NCI-H2107 (cell line): ENCODE results near the gene FEN1.

ENCODE experiments used
- DNase-seq: peaks from one replicate; lab custom pipeline; 2025; lab: John Stamatoyannopoulos, UW

FEN1 gene

DNA sequence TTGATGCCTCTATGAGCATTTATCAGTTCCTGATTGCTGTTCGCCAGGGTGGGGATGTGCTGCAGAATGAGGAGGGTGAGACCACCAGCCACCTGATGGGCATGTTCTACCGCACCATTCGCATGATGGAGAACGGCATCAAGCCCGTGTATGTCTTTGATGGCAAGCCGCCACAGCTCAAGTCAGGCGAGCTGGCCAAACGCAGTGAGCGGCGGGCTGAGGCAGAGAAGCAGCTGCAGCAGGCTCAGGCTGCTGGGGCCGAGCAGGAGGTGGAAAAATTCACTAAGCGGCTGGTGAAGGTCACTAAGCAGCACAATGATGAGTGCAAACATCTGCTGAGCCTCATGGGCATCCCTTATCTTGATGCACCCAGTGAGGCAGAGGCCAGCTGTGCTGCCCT is 2.7 kb downstream of the FEN1 start:
- DNase-seq = no peak

DNA sequence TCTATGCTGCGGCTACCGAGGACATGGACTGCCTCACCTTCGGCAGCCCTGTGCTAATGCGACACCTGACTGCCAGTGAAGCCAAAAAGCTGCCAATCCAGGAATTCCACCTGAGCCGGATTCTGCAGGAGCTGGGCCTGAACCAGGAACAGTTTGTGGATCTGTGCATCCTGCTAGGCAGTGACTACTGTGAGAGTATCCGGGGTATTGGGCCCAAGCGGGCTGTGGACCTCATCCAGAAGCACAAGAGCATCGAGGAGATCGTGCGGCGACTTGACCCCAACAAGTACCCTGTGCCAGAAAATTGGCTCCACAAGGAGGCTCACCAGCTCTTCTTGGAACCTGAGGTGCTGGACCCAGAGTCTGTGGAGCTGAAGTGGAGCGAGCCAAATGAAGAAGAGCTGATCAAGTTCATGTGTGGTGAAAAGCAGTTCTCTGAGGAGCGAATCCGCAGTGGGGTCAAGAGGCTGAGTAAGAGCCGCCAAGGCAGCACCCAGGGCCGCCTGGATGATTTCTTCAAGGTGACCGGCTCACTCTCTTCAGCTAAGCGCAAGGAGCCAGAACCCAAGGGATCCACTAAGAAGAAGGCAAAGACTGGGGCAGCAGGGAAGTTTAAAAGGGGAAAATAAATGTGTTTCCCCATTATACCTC is 3.3 kb downstream of the FEN1 start:
- no peak for DNase-seq

DNA sequence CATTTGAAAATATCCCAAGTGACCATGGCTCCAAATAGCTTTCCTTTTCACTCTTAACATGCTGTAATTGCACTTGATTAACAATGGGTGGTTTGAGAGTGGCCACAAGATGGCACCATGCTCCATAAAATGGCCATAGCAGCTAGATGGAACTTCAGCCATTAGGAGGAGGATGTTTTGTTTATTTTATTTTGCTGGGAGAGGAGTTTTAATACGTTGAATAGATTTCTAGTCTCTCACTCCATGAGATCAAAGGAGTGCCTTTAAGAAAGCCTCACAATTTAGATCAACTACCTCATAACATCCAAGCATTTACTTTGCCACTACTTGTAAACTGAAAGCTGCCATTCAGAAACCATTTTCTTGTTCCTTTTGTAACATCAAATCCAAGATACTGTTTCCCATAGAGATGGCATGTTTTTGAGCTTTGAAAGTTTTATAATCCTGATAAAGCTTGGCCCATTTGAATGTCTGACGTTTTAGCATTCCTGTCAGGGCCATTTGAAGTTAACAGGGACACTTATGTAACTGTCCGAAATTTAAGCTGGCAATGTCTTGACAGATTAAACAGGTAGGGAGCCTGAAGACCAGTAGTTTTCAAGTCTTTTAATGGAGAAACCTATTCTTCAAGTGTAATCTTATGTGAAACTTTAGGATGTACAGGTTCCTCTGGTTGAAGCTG is 4.7 kb downstream of the FEN1 start:
- DNase-seq = peak; percentile 38

DNA sequence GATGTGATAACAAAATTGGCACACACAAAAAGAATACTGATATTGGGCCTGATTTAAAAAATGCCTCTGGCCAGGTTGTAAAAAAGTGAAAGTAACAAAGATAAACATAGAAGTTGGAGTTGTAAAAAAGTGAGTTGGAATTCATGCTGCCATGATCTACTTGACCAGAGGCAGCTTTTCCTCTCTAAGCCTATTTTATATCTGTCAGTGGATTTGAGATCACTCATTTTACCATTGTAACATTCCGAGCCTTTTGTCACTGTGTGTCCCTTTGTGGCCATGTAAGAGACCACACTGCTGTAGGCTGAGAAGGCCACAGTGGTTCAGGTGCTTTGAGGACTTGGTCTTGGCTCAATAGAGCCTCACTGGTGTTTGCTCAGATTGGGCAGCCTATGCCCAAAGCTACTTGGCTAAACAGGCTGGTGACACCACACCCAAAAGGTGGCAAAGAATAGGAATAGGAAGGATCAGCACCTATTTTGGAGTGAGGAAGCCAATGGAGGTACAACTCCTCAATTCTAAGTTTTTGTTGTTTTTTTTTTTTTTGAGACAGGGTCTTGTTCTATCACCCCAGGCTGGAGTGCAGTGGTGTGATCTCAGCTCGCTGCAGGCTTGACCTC is 7.1 kb downstream of the FEN1 start:
- no peak for DNase-seq

DNA sequence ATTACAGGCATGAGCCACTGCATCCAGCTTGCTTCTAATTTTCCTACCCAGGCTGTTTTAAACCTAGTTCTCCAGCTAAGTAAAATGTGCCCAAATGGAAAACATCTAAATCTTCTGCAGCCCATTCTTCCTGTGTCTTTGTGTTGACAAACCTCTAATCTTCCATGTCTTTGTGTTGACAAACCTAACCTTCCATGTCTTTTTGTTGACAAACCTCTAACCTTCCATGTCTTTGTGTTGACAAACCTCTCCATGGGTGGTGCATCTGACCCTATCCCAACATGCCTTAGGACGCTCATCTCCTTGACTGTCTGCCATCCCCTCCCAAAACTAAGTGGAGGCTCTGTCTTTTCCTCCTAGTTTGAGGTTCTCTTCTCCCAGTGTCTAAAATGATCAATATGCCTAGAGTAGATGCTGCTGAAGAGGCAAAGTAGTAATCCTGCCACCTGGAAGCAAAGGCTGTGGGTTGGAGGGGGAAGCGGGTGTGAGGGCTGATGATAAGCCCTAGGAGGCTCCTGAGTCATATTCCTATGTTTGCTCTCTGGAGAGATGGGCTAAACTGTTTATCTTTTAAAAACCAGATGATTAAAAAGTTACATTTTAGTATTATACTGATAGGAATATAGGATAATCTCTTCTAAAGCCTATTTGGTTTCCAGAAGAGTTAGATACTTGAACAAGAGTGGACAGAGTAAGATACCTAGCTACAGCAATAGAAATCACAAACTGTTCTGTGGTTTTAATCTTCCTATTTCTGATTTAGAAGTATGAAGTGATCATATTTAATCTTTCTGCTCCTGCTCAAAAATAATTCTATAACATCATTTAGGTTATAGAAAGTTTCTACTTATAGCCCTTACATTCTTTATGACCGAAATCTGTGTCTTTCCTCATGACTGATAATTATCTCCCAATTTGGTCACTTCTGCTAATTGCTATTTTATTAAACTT is 7.9 kb downstream of the FEN1 start:
- DNase-seq = no peak

DNA sequence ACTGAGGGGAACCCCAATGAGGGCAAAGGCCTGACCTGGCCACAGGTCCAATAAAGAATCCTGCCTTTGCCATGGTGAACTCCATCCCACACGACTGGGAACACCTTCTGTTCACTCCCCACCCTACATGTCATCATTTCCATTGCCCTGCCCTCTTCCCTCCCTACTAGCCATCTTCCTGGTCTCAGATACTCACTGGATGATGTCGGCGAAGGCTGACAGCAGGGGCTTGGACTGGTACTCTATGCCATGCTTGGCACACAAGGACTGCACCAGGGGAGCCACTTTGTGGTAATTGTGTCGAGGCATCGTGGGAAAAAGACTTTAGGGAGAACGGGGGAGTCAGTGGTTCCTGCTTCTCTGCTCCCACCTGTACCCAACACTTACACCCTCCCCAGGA is 9.9 kb downstream of the FEN1 start:
- DNase-seq = no peak

DNA sequence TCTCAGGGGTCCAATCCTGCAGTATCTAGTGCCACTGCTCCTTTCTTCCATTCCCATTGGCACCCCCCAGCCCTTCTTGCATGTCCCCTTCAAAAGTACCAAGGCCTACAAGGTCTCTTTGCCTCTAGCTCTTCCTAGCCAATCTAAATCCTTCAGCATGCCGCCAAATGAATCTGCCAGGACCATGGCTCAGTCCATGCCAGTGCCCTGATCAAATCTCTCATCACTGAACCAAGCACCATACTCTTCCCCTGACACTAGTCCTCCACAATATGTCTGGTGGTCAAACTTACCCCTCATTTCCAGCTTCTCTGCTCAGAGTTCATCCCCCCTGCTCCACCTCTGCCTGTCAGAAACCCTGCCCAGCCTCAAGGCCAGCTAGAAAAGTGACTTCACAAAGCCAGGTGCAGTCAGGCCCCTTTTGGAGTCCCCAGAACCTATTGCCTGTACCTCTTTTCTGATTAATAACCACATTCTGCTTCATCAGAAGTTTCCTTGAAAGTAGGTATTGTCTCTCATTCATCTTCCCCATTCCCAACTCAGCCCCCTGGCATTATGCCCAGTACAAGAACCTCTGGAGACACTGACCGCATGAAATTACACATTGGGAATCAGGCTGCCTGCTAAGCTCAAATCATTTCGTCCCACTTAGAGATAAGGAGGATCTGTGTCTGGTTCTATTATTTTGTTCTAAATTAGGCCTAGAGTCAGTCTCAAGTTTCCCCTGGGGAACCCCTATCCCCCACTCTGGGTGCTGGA is 11.4 kb downstream of the FEN1 start:
- no peak for DNase-seq

DNA sequence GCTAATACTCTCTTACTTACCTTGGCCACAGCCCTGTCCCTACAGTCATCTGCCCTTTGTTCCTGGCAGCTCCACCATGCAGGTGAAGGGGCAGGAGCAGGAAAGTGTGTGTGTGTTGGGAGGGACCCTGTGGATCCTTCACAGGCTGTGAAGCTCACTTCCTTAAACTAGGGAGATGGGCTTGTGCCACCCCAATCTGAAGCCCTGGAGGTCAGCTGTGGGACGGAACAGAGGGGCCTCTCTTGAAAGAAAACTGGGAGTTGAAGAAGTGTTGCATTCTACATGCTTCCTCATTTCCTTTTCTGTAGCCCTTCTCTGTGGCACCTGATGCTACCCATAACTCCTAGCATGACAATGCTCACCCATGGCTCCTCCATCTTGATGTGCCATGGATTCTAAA is 12.4 kb downstream of the FEN1 start:
- no peak for DNase-seq

DNA sequence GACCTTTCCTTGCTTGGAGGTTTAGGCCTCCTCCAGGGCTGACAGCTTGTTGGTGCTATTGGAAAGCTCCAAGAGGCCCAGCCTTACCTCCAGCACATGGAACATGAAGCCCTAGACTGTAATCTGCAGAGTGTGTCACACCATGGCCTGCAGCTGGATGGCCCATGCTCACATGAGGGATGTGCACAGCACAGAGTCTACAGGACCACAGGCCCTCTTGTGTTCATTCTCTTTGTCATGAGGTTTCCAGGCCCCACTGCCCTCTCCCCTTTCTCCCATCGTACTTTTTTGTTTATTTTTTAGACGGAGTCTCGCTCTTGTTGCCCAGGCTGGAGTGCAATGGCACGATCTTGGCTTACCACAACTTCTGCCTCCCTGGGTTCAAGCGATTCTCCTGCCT is 14.1 kb downstream of the FEN1 start:
- DNase-seq = no peak

DNA sequence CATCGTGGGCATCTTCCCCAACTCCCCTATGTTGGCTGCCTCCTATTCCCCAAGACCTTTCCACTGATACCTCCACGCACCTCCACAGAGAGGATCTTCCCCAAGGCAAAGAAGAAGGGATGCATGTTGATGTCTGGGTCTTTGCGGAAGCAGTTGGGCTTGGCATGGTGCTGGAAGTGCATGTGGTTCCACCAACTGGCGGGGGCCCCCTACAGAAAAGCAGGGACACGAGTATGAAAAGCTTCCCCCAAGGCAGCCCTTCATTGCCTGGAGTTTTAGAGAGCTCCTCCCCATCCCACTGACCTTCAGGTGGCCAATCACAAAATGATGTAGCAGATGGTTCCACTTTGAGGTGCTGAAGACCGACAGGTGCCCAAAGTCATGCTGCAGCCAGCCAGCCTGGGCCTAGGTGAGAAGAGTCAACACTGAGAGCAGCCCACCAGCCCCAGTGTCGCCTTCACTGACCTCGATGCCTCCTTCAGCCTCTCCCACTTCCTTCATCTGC is 18.0 kb downstream of the FEN1 start:
- no peak for DNase-seq

DNA sequence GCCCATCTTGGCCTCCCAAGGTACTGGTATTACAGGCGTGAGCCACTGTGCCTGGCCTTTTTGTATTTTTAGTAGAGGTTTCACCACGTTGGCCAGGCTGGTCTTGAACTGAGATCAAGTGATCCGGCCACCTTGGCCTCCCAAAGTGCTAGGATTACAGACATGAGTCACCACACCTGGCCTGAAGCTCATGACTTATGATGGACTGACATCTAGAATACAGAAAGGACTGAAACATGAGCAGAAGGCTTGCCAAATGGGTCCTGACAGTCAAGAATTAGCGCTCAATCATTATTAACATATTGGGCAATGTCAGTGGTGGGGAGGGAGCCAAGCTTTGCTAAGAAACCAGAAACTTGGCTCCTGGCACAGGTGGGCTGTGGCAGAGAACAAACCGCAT is 19.1 kb downstream of the FEN1 start:
- DNase-seq = no peak

DNA sequence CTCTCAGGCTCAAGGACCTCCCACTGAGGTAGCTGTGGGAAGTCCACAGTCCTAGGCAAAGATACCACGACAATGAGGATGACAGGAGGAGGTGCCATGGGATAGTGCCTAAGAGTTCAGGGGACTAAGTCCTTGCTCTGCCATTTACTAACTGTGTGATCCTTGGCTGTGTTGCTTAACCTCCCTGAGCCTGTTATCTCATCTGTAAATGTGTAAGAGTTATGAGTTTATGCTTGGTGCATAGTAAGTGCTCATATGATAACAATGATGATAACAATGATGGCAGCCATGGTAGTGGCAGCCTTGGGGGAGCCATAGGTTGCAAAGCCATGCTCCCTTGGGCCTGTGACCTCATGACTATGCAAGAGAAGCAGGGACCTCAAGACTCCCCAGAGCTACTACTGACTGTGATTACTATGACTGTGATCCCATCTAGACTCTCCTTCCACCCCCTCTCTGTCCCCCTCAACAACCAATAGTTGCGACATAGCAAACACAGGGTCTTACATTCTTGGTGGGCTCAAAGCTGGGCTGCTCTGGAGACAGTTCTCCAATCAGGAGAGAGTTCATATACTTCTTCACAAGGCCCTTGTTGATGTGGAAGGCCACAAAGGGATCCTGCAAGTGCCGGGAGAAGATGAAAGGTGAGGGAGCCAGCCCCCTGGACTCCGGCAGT is 20.2 kb downstream of the FEN1 start:
- DNase-seq = no peak

DNA sequence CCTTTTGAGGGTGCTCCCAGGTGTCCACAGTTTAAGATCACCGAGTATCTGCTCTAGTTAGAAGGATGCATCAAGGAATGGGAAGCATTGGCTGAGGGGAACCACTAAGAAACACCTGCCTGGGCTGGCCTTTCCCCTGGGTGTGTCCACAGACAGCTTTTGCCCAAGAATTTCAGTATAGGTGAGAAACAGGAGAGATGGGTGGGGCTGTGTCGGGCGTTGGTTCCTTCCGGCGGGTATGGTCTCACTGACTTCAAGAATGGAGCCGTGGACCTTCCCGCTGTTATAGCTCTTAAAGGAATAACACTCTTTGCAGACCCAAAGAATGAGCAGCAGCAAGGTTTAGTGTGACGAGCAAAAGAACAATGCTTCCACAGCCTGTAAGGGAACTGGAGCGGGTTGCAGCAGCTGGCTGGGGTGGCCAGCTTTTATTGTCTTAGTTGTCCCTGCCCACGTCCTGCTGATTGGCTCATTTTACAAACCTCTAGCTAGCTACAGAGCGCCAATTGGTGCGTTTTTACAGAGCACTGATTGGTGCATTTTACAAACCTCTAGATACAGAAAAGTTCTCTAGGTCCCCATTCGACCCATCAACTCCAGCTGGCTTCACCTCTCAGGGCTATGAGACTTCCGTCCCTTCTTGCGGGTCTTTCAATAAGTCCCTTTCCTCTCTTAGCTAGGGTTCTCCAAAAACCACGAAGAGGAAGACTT is 21.7 kb downstream of the FEN1 start:
- DNase-seq = no peak

DNA sequence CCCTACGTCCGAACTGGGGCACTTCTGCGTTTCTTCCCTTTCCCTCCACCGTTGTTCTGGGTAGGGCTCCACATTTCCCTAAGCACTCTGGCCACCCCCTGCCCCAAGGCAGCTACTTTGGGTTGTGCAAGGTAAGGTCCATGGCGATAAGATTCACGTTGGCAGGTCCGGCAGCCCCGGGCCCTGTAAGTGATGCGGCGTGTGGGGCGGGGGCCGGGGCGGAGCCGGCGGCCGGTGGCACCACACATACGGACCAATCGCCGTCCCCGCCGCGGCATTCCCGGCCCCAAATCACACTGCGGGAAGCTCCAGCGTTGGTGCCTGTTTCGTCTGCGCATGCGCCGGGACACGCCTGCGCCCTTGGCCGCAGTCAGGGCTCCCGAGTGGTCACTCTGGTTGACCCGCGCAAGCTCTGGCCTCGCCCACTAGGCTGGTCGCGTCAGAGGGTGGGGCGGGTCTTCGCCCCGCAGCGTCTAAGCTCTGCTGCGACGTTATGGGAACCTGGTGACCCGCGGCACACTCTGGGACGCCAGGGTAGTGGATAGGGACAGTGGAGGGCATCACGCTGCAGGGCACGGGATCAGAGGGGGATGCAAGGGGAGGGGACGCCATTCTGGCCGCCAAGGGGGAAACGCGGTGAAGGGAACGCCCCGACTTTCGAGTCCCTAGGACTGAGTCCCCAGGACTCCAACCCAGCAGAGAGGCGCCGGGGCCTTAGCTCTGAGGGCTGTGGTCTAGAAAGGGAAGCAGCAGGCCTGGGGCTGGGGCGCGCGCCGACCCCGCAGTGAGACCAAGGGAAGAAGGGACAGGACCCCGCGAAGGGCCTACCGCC is 22.5 kb downstream of the FEN1 start:
- DNase-seq = peak; percentile 68

DNA sequence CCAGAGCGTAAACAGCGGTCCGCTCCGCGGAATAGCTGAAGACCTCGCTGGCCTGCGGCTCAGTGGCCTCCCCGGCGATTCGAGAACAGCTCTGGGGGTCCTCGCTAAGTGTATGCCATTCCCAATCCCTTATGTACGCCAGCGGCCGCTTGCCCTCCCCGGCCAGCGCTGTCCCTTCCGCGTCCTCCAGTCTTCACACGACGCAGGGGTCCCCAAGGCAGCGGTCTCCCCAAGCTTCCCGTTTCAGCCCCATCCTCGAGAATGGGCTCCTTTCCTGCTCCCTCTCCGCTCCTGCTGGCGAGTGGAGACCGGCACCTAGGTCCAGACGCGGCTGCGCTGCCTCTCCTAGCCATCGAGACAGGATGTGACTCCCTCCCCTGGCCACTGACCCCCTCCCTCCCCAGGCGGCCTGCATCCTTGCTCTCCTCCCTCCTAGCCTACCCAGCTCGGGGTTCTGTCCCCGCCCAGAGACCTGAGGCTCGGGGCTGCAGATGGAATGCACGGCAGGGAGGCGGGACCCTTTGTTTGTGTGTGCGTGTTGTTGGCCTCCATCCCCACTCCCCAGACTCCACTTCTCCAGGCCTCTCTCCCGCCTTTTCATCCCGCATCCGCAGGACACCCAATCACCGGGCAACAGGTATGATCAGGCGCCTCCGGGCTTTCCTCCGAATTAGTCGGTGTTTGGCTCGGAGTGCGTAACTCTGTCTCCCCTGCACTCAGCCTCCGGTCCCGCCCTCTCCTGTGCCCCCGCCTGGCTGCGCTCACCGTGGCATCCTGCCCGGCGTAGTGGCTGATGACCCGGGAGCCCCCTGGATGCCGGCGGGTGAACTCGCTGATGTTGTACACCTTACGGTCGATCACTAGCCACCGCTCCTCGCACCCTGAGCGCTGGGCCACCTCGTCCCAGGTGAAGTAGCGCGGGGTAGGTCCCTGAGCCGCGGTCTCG is 23.4 kb downstream of the FEN1 start:
- no peak for DNase-seq

DNA sequence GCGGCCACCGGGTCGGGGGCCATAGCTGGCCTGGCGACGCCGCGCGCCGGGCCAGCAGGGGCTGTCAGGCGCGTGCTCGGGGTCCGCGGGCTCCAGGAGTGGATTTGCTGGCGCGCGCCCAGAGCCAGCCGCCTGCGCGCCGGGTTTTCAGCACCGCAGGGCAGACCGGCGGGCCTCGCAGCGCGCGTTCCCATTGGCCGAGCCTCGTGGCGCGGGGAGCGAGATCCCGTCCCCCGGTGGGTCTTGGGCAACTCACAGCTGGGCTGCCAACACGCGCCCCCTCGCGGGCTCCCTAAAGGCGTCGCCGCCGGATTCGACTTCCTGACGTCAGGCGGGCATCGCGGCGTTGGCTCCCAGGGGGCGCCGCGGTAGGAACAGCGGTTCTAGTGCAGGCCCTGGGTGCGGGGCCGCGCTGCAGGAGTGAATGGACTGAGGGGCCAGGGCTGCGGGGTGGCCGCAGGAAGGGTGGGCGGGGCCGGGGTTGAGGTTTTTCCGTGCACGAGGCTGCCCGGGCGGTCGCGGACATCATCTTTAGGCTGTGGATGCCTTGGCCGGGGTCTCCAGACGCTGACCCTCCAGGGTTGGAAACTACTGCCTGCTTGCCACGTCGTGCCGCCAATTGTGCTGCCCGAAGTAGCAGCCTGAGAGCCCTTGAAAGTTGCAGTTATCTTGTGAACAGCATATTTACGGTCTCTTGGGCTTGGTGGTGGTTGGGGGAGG is 24.2 kb downstream of the FEN1 start, which contains the start of gene FADS1:
Gene FADS1, minus strand, starts transcription at position 268 of the 720 bp plus-strand sequence. Its CDS starts 74 bp downstream, at position 194.
- peak; percentile 96 for DNase-seq

DNA sequence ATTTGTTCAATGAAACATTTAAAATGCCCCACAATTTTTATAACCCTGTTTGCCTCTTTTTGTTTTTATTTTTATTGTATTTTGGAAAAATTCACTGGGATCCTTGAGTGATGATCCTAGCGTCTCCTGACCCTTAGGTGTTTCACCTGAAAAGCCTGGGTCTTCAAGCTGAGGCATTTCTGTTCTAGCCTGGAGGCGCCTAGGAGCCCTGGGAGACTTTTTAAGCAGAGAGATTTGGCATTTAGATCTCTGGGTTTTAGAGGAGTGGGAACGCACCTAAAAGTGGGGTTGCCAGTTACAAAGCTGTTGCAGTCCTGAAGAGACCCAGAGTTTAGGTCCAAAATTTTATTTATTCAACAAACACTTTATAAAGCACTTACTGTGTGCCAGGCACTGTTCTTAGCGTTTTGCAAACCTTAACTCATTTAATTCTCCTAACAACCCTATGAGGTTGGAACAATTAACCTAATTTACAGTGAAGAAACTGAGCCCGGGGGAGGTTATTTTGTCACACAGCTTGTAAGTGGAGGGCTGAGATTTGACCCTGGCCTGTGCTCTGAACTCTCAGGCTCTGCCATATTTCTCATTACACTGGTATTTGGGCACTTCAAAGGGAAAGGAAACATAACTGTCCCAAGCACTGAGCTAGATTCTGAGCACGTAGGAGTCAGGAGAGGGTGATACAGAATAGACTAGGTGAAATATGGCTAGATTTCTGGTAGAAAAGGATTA is 24.9 kb downstream of the FEN1 start:
- DNase-seq = no peak
